H9 (cell line): ENCODE results near the gene ENGASE. TPM values are rescaled to one million over a fixed set of nuclear protein-coding genes. Genes with fewer than 3 reads are reported as not detected.

Experiments used
- DNase-seq: peaks from one replicate; pipeline ENCODE4 v3.0.0-alpha.2; 2017
- H2AFZ ChIP-seq: one replicate; pipeline ENCODE4 v1.6.1; 2013; ENCODE audit warnings: mild to moderate bottlenecking, low read length, control low read depth, moderate library complexity
- H2AK5ac ChIP-seq: 2 replicates; pipeline ENCODE4 v1.6.1; 2013; ENCODE audit warnings: low read length, control low read depth, mixed read lengths; ENCODE audit not compliant: insufficient read length
- H2BK120ac ChIP-seq: one replicate; pipeline ENCODE4 v1.6.1; 2013; ENCODE audit warnings: low read depth, mild to moderate bottlenecking, low read length, control low read depth, inconsistent platforms; ENCODE audit not compliant: poor library complexity, severe bottlenecking
- H2BK12ac ChIP-seq: 2 replicates; pipeline ENCODE4 v1.6.1; 2013; ENCODE audit warnings: low read length, control low read depth, mixed read lengths, low read depth; ENCODE audit not compliant: insufficient read length
- H2BK15ac ChIP-seq: 2 replicates; pipeline ENCODE4 v1.6.1; 2013; ENCODE audit warnings: low read depth, low read length, control low read depth
- H2BK20ac ChIP-seq: one replicate; pipeline ENCODE4 v1.6.1; 2013; ENCODE audit warnings: low read depth, mild to moderate bottlenecking, low read length, control low read depth, inconsistent platforms; ENCODE audit not compliant: poor library complexity, severe bottlenecking
- H2BK5ac ChIP-seq: 2 replicates; pipeline ENCODE4 v1.6.1; 2013; ENCODE audit warnings: low read length, control low read depth, mixed read lengths; ENCODE audit not compliant: insufficient read length
- H3K14ac ChIP-seq: 2 replicates; pipeline ENCODE4 v1.6.1; 2013; ENCODE audit warnings: low read length, control low read depth; ENCODE audit not compliant: insufficient read depth
- H3K18ac ChIP-seq: 2 replicates; pipeline ENCODE4 v1.6.1; 2013; ENCODE audit warnings: low read depth, mild to moderate bottlenecking, mixed read lengths, low read length, control low read depth; ENCODE audit not compliant: insufficient read length
- H3K23ac ChIP-seq: 2 replicates; pipeline ENCODE4 v1.6.1; 2013; ENCODE audit warnings: low read length, control low read depth, mixed read lengths, low read depth; ENCODE audit not compliant: insufficient read length
- H3K23me2 ChIP-seq: 2 replicates; pipeline ENCODE4 v1.6.1; 2013; ENCODE audit warnings: low read depth, mild to moderate bottlenecking, mixed read lengths, low read length, control low read depth; ENCODE audit not compliant: insufficient read length, poor library complexity, severe bottlenecking
- H3K27ac ChIP-seq: 2 replicates; pipeline ENCODE4 v1.5.1; 2013; ENCODE audit warnings: low read length, control low read depth, mixed read lengths, low read depth; ENCODE audit not compliant: insufficient read length
- H3K27me3 ChIP-seq: 2 replicates; pipeline ENCODE4 v1.6.1; 2013; ENCODE audit warnings: low read length, control low read depth, inconsistent platforms; ENCODE audit not compliant: insufficient read depth
- H3K4ac ChIP-seq: 2 replicates; pipeline ENCODE4 v1.6.1; 2013; ENCODE audit warnings: low read depth, mild to moderate bottlenecking, control low read depth, inconsistent platforms, low read length, moderate library complexity
- H3K4me1 ChIP-seq: 2 replicates; pipeline ENCODE4 v1.6.1; 2013; ENCODE audit warnings: low read length, control low read depth, inconsistent platforms; ENCODE audit not compliant: insufficient read depth
- H3K4me2 ChIP-seq: 2 replicates; pipeline ENCODE4 v1.6.1; 2013; ENCODE audit warnings: low read length, control low read depth, mixed read lengths; ENCODE audit not compliant: insufficient read length, insufficient read depth
- H3K56ac ChIP-seq: 2 replicates; pipeline ENCODE4 v1.6.1; 2013; ENCODE audit warnings: low read depth, mild to moderate bottlenecking, mixed read lengths, low read length, control low read depth; ENCODE audit not compliant: insufficient read length
- H3K79me1 ChIP-seq: 2 replicates; pipeline ENCODE4 v1.6.1; 2013; ENCODE audit warnings: low read depth, mild to moderate bottlenecking, moderate library complexity, low read length, control low read depth, inconsistent platforms; ENCODE audit not compliant: insufficient read depth, poor library complexity, severe bottlenecking
- H3K79me2 ChIP-seq: 2 replicates; pipeline ENCODE4 v1.6.1; 2013; ENCODE audit warnings: low read length, control low read depth, inconsistent platforms; ENCODE audit not compliant: insufficient read depth
- H3K9ac ChIP-seq: 2 replicates; pipeline ENCODE4 v1.6.1; 2013; ENCODE audit warnings: low read length, control low read depth, mixed read lengths; ENCODE audit not compliant: insufficient read length; ENCODE audit errors: extremely low read depth
- H3K9me3 ChIP-seq: one replicate; pipeline ENCODE4 v1.6.1; 2013; ENCODE audit warnings: low read depth, low read length, inconsistent platforms; ENCODE audit not compliant: control insufficient read depth
- H3T11ph ChIP-seq: one replicate; pipeline ENCODE4 v1.6.1; 2013; ENCODE audit warnings: mild to moderate bottlenecking, low read length, control low read depth, inconsistent platforms
- H4K20me1 ChIP-seq: one replicate; pipeline ENCODE4 v1.6.1; 2013; ENCODE audit not compliant: control insufficient read depth, insufficient read length, insufficient read depth
- H4K5ac ChIP-seq: 2 replicates; pipeline ENCODE4 v1.6.1; 2013; ENCODE audit warnings: low read depth, mild to moderate bottlenecking, mixed read lengths, low read length, control low read depth; ENCODE audit not compliant: insufficient read length
- H4K8ac ChIP-seq: replicated peaks from 2 replicates; pipeline ENCODE4 v1.6.1; 2013; ENCODE audit warnings: low read length, control low read depth, mixed read lengths, low read depth; ENCODE audit not compliant: insufficient read length
- H4K91ac ChIP-seq: 2 replicates; pipeline ENCODE4 v1.6.1; 2013; ENCODE audit warnings: low read depth, mild to moderate bottlenecking, moderate library complexity, mixed read lengths, low read length, control low read depth; ENCODE audit not compliant: insufficient read length
- H3K27ac Mint-ChIP-seq, 3 experiments: 2 replicates in 2 of 3; 3 replicates in 1 of 3; pipeline ENCODE4 v1.8.0; 2020 to 2021; ENCODE audit warnings: mixed read lengths in 3 of 3, mild to moderate bottlenecking in 1 of 3, moderate library complexity in 1 of 3
- H3K27me3 Mint-ChIP-seq: 2 replicates; pipeline ENCODE4 v1.8.0; 2021; ENCODE audit warnings: low read depth, mild to moderate bottlenecking, moderate library complexity, mixed read lengths
- H3K36me3 Mint-ChIP-seq, 3 experiments: 2 replicates in 2 of 3; 3 replicates in 1 of 3; pipeline ENCODE4 v1.8.0; 2020 to 2021; ENCODE audit warnings: low read depth in 3 of 3, mixed read lengths in 3 of 3; ENCODE audit not compliant: insufficient read depth in 1 of 3
- H3K4me1 Mint-ChIP-seq, 2 experiments: 2 replicates each; pipeline ENCODE4 v1.8.0; 2020; ENCODE audit warnings: mixed read lengths in 2 of 2
- H3K4me3 Mint-ChIP-seq, 2 experiments: 2 replicates in 1 of 2; 3 replicates in 1 of 2; pipeline ENCODE4 v1.8.0; 2020 to 2021; ENCODE audit warnings: mild to moderate bottlenecking in 2 of 2, mixed read lengths in 2 of 2, moderate library complexity in 1 of 2
- H3K9me3 Mint-ChIP-seq, 2 experiments: 2 replicates in 1 of 2; 3 replicates in 1 of 2; pipeline ENCODE4 v1.8.0; 2020; ENCODE audit warnings: mild to moderate bottlenecking in 2 of 2, mixed read lengths in 2 of 2, moderate library complexity in 1 of 2
- WGBS: extraction: QIAGEN DNeasy Blood & Tissue Kit; methylation state at CpG from one replicate; pipeline ENCODE4 v1.1.7; 2013; ENCODE audit warnings: missing lambda C conversion rate, low lambda C conversion rate, mixed read lengths; ENCODE audit not compliant: insufficient read length; ENCODE audit errors: extremely low coverage; 5-methylcytosine and 5-hydroxymethylcytosine counted together
- total RNA-seq: library from RNA; stranded (reverse); gene quantifications from 2 replicates; pipeline ENCODE4 v1.2.1, GENCODE V29; 2021
- TF ChIP-seq, protein P1 (sequence below): fragments of 200-600 bp; sonication (generic); conservative IDR thresholded peaks from 3 replicates; pipeline ENCODE4 v1.8.0; 2021; ENCODE audit warnings: antibody characterized with exemption, mild to moderate bottlenecking

Gene ENGASE
- total RNA-seq, 1 experiment from 2014 or later, result 20.6 TPM

DNA sequence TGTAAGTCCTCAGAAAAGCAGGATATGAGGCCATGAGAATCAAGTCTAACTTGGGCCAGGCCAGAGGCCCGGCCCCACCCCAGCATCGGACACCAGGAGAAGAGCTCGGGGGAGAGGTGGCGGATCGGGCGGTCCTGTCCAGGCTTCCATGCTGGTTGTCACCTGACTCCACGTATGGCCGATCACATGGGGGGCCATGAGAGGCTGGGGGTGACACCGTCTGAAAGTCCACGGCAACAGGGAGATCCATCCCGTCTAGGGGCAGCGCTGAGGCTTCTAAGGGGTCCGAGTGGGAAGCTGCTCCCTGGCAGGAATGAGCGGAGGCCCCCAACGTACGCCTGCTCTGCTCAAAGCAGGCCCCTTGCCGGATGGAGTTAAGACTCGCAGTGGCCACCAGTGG lies 25.8 kb downstream of the ENGASE start:
- Histone ChIP-seq H4K20me1 (no peaks in the 10 kb centered on the region), H3K9ac (no peak overlapping the region), H4K8ac (no peak overlapping the region), H2AK5ac (no peak overlapping the region), H3K23me2 (no peaks in the 10 kb centered on the region), H2BK20ac (no peak overlapping the region), H3K27me3 (no peaks in the 10 kb centered on the region), H3K4ac (no peak overlapping the region), H3K4me1 (no peaks in the 10 kb centered on the region), H2BK15ac (no peak overlapping the region), H2BK120ac (no peak overlapping the region), H2BK12ac (no peak overlapping the region), H2AFZ (no peak overlapping the region), H3K27ac (no peak overlapping the region), H4K91ac (no peak overlapping the region), H3K18ac (no peak overlapping the region), H3K14ac (no peak overlapping the region), H3K4me2 (no peak overlapping the region), H3K9me3 (no peaks in the 10 kb centered on the region), H4K5ac (no peak overlapping the region), H3K23ac (no peak overlapping the region), H2BK5ac (no peak overlapping the region), H3K79me1 (no peaks in the 10 kb centered on the region), H3T11ph (no peak overlapping the region), H3K79me2 (no peaks in the 10 kb centered on the region), H3K56ac (no peak overlapping the region)
- no peaks in the 10 kb centered on the region for H3K36me3 Mint-ChIP-seq
- TF ChIP-seq, protein P1, sequence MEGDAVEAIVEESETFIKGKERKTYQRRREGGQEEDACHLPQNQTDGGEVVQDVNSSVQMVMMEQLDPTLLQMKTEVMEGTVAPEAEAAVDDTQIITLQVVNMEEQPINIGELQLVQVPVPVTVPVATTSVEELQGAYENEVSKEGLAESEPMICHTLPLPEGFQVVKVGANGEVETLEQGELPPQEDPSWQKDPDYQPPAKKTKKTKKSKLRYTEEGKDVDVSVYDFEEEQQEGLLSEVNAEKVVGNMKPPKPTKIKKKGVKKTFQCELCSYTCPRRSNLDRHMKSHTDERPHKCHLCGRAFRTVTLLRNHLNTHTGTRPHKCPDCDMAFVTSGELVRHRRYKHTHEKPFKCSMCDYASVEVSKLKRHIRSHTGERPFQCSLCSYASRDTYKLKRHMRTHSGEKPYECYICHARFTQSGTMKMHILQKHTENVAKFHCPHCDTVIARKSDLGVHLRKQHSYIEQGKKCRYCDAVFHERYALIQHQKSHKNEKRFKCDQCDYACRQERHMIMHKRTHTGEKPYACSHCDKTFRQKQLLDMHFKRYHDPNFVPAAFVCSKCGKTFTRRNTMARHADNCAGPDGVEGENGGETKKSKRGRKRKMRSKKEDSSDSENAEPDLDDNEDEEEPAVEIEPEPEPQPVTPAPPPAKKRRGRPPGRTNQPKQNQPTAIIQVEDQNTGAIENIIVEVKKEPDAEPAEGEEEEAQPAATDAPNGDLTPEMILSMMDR, result no peak
- no CpG with 5 or more reads among the region's 18 CpGs for WGBS
- no peaks in the 10 kb centered on the region for H3K9me3 Mint-ChIP-seq
- peak overlapping the region in 1 of 3 experiments; percentile 62; a peak in 1 of 7 replicates for H3K27ac Mint-ChIP-seq
- peaks cover 3 to 14% of the 10 kb centered on the region in 2 experiments; a peak in 2 of 4 replicates for H3K4me1 Mint-ChIP-seq
- no peak for DNase-seq
- no peaks in the 10 kb centered on the region; the same call in 1 of the 2 replicates for H3K27me3 Mint-ChIP-seq
- no peak overlapping the region for H3K4me3 Mint-ChIP-seq
